Tibial nerve (tissue), 4 donors: ENCODE results near the gene SMG6. TPM values are rescaled to one million over a fixed set of nuclear protein-coding genes. Genes with fewer than 3 reads are reported as not detected.
"Not testable (repeated sequence)": the region's sequence is repeated elsewhere in the genome, so short reads cannot be mapped to it uniquely, and the experiment has no call there.

Experiments
- DNase-seq, 2 donors: peaks; one replicate each; pipeline ENCODE4 v3.0.0-alpha.2; 2019; ENCODE audit warnings: low spot score in 2 of 2
- H3K27ac ChIP-seq, 4 donors: fragments of 200-600 bp; sonication (generic) in 3 of 4; one replicate each; pipeline ENCODE4 v1.5.1; 2017 to 2019; ENCODE audit warnings: mild to moderate bottlenecking in 1 of 4
- H3K27me3 ChIP-seq, 2 donors: fragments of 200-600 bp; sonication (generic) in 1 of 2; one replicate each; pipeline versions ENCODE4 v1.5.1 to v1.6.0; 2017 to 2019
- H3K36me3 ChIP-seq, 3 donors: fragments of 200-600 bp; sonication (generic); one replicate each; pipeline ENCODE4 v1.5.1; 2018 to 2019
- H3K4me1 ChIP-seq, 4 donors: fragments of 200-600 bp; sonication (generic) in 3 of 4; one replicate each; pipeline ENCODE4 v1.5.1; 2017 to 2019
- H3K4me3 ChIP-seq, 4 donors: fragments of 200-600 bp; sonication (generic) in 3 of 4; one replicate each; pipeline ENCODE4 v1.5.1; 2017 to 2019; ENCODE audit warnings: mild to moderate bottlenecking in 1 of 4, moderate library complexity in 1 of 4
- H3K9me3 ChIP-seq, 4 donors: fragments of 200-600 bp; sonication (generic) in 3 of 4; one replicate each; pipeline ENCODE4 v1.5.1; 2017 to 2019
- EP300 ChIP-seq, 2 donors: sonication (generic); formaldehyde crosslinking; IDR thresholded peaks; one replicate each; pipeline ENCODE4 v1.6.1; 2017; ENCODE audit warnings: antibody characterized with exemption in 2 of 2, mild to moderate bottlenecking in 1 of 2
- POLR2A ChIP-seq, 2 donors: fragments of 450-650 bp; IDR thresholded peaks; one replicate each; pipeline ENCODE4 v1.6.1; 2017; ENCODE audit warnings: antibody characterized with exemption in 2 of 2, mild to moderate bottlenecking in 2 of 2, moderate library complexity in 2 of 2
- WGBS, 2 donors: methylation state at CpG; one replicate each; pipeline ENCODE4 v1.1.5; 2018; 5-methylcytosine and 5-hydroxymethylcytosine counted together
- total RNA-seq, 4 donors: library from RNA; depleted of rRNA; stranded (reverse); fragments of >200 nt; gene quantifications; one replicate each; pipeline ENCODE4 v1.1.0, GENCODE V29; 2016
- TF ChIP-seq, protein P1 (sequence below), 5 experiments: fragments of 200-600 bp in 3 of 5; fragments of 450-650 bp in 2 of 5; sonication (generic) in 3 of 5; IDR thresholded peaks; one replicate each; pipeline ENCODE4 v1.5.1; 2016 to 2019; ENCODE audit warnings: antibody characterized with exemption in 5 of 5, mild to moderate bottlenecking in 3 of 5, moderate library complexity in 2 of 5

Gene SMG6
- total RNA-seq, 4 donors from 2014 or later: 29.5 to 86.5 (median 40.1) TPM

DNA sequence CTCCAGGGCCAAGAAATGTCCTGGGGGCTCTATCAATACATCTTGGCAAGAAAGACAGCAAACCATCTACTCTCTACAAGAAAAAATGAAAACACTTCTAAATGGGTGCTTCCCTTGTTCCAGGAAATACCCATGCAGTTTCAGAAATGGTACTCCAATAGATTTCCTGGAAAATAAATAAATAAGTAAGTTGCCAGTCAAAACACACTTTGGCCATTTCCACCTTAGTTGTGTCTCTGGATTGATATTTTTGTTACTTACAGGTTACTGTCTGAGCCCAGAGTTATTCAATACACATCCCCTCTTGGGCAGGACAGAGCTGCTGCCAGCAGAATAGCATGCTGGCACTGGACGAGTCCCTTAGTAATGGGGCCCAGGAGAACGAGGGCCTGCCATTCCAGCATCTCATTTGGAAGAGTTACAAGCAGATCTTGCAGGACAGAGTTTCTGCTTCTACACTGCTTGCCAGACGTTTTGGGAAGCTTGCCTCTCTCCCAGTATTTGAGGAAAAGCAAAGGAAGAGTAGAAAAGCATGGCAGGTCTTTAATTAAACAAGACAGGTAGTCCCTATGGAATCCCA is 100.5 kb downstream of the SMG6 start:
- Histone ChIP-seq H3K4me1 (peaks cover 0 to 17% (median 0%) of the 10 kb centered on the region in 4 donors), H3K27me3 (no peaks in the 10 kb centered on the region), H3K36me3 (no peaks in the 10 kb centered on the region), H3K9me3 (no peaks in the 10 kb centered on the region), H3K4me3 (no peak overlapping the region), H3K27ac (no peak overlapping the region)
- 39 to 48% methylated on average over 3 of the region's 3 CpGs for WGBS, 2 donors
- DNase-seq: no peak
- TF ChIP-seq EP300 (IDR thresholded peaks at IDR 0.05) (no peak), POLR2A (IDR thresholded peaks at IDR 0.05) (no peak)
- TF ChIP-seq, protein P1, sequence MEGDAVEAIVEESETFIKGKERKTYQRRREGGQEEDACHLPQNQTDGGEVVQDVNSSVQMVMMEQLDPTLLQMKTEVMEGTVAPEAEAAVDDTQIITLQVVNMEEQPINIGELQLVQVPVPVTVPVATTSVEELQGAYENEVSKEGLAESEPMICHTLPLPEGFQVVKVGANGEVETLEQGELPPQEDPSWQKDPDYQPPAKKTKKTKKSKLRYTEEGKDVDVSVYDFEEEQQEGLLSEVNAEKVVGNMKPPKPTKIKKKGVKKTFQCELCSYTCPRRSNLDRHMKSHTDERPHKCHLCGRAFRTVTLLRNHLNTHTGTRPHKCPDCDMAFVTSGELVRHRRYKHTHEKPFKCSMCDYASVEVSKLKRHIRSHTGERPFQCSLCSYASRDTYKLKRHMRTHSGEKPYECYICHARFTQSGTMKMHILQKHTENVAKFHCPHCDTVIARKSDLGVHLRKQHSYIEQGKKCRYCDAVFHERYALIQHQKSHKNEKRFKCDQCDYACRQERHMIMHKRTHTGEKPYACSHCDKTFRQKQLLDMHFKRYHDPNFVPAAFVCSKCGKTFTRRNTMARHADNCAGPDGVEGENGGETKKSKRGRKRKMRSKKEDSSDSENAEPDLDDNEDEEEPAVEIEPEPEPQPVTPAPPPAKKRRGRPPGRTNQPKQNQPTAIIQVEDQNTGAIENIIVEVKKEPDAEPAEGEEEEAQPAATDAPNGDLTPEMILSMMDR (IDR thresholded peaks at IDR 0.05): no peak

DNA sequence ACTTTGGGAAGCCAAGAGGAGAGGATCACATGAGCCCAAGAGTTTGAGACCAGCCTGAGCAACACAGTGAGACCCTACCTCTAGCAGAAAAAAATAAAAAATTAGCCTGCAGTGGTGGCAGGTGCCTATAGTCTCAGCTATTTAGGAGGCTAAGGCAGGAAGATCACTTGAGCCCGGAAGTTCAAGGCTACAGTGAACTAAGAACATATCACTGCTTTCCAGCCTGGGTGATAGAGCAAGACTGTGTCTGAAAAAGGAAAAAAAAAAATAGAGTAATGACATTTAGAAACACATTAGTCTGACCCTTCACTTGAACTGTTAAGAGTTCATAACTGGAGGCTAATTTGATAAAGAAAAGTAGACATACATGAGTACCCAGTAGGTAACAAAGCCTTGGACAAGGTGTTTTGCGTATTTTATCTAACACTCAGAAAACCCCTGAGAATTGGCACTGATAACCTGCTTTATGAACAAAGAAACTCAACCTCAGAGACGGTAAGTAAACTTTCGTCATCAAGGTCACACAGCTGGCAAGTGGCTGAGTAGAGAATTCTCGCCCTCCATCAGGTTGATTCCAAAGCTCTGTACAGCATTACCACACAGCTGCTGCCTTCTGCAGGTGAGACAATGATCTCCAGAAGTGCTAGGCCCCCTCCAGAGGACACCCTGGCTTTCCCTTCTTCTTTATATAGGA is 101.1 kb downstream of the SMG6 start:
- Histone ChIP-seq H3K27me3 (no peaks in the 10 kb centered on the region), H3K4me3 (no peak overlapping the region), H3K4me1 (peaks cover 0 to 11% (median 0%) of the 10 kb centered on the region in 4 donors), H3K9me3 (no peaks in the 10 kb centered on the region), H3K36me3 (no peaks in the 10 kb centered on the region), H3K27ac (peak overlapping the region in 1 of 4 donors; percentile 34)
- 82 to 84% methylated on average over 5 of the region's 5 CpGs for WGBS, 2 donors
- TF ChIP-seq POLR2A (IDR thresholded peaks at IDR 0.05) (no peak), EP300 (IDR thresholded peaks at IDR 0.05) (no peak)
- TF ChIP-seq, protein P1 (IDR thresholded peaks at IDR 0.05): no peak
- DNase-seq: no peak

DNA sequence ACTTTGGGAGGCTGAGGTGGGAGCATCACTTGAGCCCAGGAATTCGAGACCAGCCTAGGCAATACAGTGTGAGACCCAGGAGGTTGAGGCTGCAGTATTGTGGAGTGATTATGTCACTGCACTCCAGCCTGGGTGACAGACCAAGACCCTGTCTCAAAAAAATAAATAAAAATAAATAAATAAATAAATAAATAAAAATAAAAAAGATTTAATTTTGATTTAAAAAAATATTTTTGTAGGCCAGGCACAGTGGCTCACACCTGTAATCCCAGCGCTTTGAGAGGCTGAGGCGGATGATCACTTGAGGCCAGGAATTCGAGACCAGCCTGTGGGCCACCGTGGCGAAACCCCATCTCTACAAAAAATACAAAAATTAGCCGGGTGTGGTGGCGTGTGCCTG is 104.2 kb downstream of the SMG6 start:
- H3K4me3 ChIP-seq, H3K27ac ChIP-seq, DNase-seq, H3K9me3 ChIP-seq, H3K36me3 ChIP-seq, H3K27me3 ChIP-seq: not testable (repeated sequence)
- H3K4me1 ChIP-seq: peaks cover 0 to 16% (median 3%) of the 10 kb centered on the region in 4 donors
- WGBS, 2 donors: 96 to 98% methylated on average over 8 of the region's 8 CpGs

DNA sequence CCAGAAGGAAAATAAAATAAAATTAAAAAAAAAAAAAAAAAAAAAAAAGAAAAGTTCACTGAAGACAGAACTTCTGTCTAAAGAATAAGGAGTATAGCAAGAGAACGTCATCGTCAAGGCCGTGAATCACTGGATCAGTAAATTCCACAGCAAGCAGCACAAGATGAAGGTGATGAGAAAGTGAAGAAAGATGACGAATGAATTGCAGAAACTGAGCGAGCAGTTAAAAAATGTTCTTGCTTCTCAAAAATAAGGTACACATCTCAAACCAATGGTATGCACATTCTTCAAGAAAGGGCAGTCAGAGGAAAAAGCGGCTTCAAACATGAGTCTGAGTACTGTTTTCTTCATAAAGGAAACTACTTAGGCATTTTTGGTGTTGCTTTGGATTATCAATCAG is 104.7 kb downstream of the SMG6 start:
- no peaks in the 10 kb centered on the region for H3K27me3 ChIP-seq
- 80 to 81% methylated on average over 6 of the region's 6 CpGs for WGBS, 2 donors
- DNase-seq: no peak
- peaks cover 0 to 16% (median 3%) of the 10 kb centered on the region in 4 donors for H3K4me1 ChIP-seq
- H3K36me3 ChIP-seq: peaks cover 0 to 5% (median 0%) of the 10 kb centered on the region in 3 donors
- H3K27ac ChIP-seq: no peak overlapping the region
- no peak overlapping the region for H3K4me3 ChIP-seq
- TF ChIP-seq, protein P1 (IDR thresholded peaks at IDR 0.05): no peak
- TF ChIP-seq POLR2A (IDR thresholded peaks at IDR 0.05) (no peak), EP300 (IDR thresholded peaks at IDR 0.05) (no peak)
- no peaks in the 10 kb centered on the region for H3K9me3 ChIP-seq

DNA sequence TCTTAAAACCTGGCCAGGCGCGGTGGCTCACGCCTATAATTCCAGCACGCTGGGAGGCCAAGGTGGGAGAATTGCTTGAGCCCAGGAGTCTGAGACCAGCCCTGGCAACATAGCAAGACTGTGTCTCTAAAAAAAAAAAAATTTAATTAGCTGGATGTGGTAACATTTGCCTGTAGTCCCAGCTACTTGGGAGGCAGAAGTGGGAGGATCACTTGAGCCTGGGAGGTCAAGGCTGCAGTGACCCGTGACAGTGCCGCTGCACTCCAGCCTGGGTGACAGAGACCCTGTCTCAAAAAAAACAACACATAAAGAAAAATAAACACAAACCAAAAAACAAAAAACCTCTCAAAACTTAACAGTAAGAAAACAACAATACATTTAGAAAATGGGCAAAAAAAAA is 106.3 kb downstream of the SMG6 start:
- Histone ChIP-seq H3K27ac (no peak overlapping the region), H3K9me3 (no peaks in the 10 kb centered on the region), H3K4me3 (no peak overlapping the region), H3K27me3 (no peaks in the 10 kb centered on the region), H3K36me3 (peaks cover 0 to 10% (median 0%) of the 10 kb centered on the region in 3 donors), H3K4me1 (peaks cover 0 to 17% (median 6%) of the 10 kb centered on the region in 4 donors)
- TF ChIP-seq EP300 (IDR thresholded peaks at IDR 0.05) (no peak), POLR2A (IDR thresholded peaks at IDR 0.05) (no peak)
- TF ChIP-seq, protein P1 (IDR thresholded peaks at IDR 0.05): no peak
- no peak for DNase-seq
- 72 to 76% methylated on average over 6 of the region's 6 CpGs for WGBS, 2 donors
